Measurements from ENCODE around the gene ZG16.
"Not testable (repeated sequence)": the region's sequence is repeated elsewhere in the genome, so short reads cannot be mapped to it uniquely, and the experiment has no call there.

The ZG16 gene

GRCh38 chr16:29753516-29753915 is 24.5 kb upstream of the ZG16 start:
- FAIRE-seq (no peak), DNase-seq (ENCODE audit: insufficient read length, low spot score) (no peak)
- TF ChIP-seq PAX5 (IDR thresholded peaks at IDR 0.05; ENCODE audit: insufficient read depth, low read length, severe bottlenecking) (no peak), SPI1 (IDR thresholded peaks at IDR 0.05; ENCODE audit: low read depth, low read length) (no peak), POU2F2 (IDR thresholded peaks at IDR 0.05; ENCODE audit: low read depth, low read length) (no peak), TAF1 (IDR thresholded peaks at IDR 0.05; ENCODE audit: low read depth, low read length) (no peak)

- DNase-seq (ENCODE audit: insufficient read length, low spot score) (no peak), FAIRE-seq (no peak)
- TF ChIP-seq SPI1 (IDR thresholded peaks at IDR 0.05; ENCODE audit: low read depth, low read length): no peak
- no peak for TF ChIP-seq POLR2AphosphoS5 (IDR thresholded peaks at IDR 0.05; ENCODE audit: low read depth, low read length)
- TF ChIP-seq PAX5 (IDR thresholded peaks at IDR 0.05; ENCODE audit: insufficient read depth, low read length, severe bottlenecking): no peak
- no peak for TF ChIP-seq POU2F2 (IDR thresholded peaks at IDR 0.05; ENCODE audit: low read depth, low read length)
- no peak for TF ChIP-seq POLR2A (IDR thresholded peaks at IDR 0.05; ENCODE audit: low read depth, low read length)
- TF ChIP-seq TAF1 (IDR thresholded peaks at IDR 0.05; ENCODE audit: low read depth, low read length): no peak
These were observed 21.4 kb upstream of the ZG16 start for GRCh38 chr16:29756654-29757053.

- DNase-seq (ENCODE audit: insufficient read length, low spot score); FAIRE-seq: not testable (repeated sequence)
These were observed 21.0 kb upstream of the ZG16 start for GRCh38 chr16:29757086-29757485.

GRCh38 chr16:29757950-29758466 is 20.0 kb upstream of the ZG16 start:
- no peak for TF ChIP-seq SPI1 (IDR thresholded peaks at IDR 0.05; ENCODE audit: low read depth, low read length)
- no peak for TF ChIP-seq TAF1 (IDR thresholded peaks at IDR 0.05; ENCODE audit: low read depth, low read length)
- TF ChIP-seq POLR2AphosphoS5 (IDR thresholded peaks at IDR 0.05; ENCODE audit: low read depth, low read length): no peak
- no peak for TF ChIP-seq POU2F2 (IDR thresholded peaks at IDR 0.05; ENCODE audit: low read depth, low read length)
- FAIRE-seq: no peak
- no peak for DNase-seq (ENCODE audit: insufficient read length, low spot score)

GRCh38 chr16:29760567-29761279 is 17.3 kb upstream of the ZG16 start:
- no peak for DNase-seq (ENCODE audit: insufficient read length, low spot score)
- no peak for FAIRE-seq
- TF ChIP-seq PAX5 (IDR thresholded peaks at IDR 0.05; ENCODE audit: insufficient read depth, low read length, severe bottlenecking) (no peak), SPI1 (IDR thresholded peaks at IDR 0.05; ENCODE audit: low read depth, low read length) (no peak), POLR2A (IDR thresholded peaks at IDR 0.05; ENCODE audit: low read depth, low read length) (no peak), TAF1 (IDR thresholded peaks at IDR 0.05; ENCODE audit: low read depth, low read length) (no peak), POLR2AphosphoS5 (IDR thresholded peaks at IDR 0.05; ENCODE audit: low read depth, low read length) (no peak), POU2F2 (IDR thresholded peaks at IDR 0.05; ENCODE audit: low read depth, low read length) (no peak)

- not testable (repeated sequence) for FAIRE-seq; DNase-seq (ENCODE audit: insufficient read length, low spot score)
These were observed 16.8 kb upstream of the ZG16 start for GRCh38 chr16:29761280-29761651.

- DNase-seq (ENCODE audit: insufficient read length, low spot score) (no peak), FAIRE-seq (no peak)
- TF ChIP-seq SPI1 (IDR thresholded peaks at IDR 0.05; ENCODE audit: low read depth, low read length) (no peak), TAF1 (IDR thresholded peaks at IDR 0.05; ENCODE audit: low read depth, low read length) (no peak), POLR2AphosphoS5 (IDR thresholded peaks at IDR 0.05; ENCODE audit: low read depth, low read length) (no peak)
These were observed 16.2 kb upstream of the ZG16 start for GRCh38 chr16:29761882-29762281.

GRCh38 chr16:29763326-29763725 is 14.7 kb upstream of the ZG16 start:
- TF ChIP-seq POLR2AphosphoS5 (IDR thresholded peaks at IDR 0.05; ENCODE audit: low read depth, low read length) (no peak), SPI1 (IDR thresholded peaks at IDR 0.05; ENCODE audit: low read depth, low read length) (no peak), TAF1 (IDR thresholded peaks at IDR 0.05; ENCODE audit: low read depth, low read length) (no peak), PAX5 (IDR thresholded peaks at IDR 0.05; ENCODE audit: insufficient read depth, low read length, severe bottlenecking) (no peak), POU2F2 (IDR thresholded peaks at IDR 0.05; ENCODE audit: low read depth, low read length) (no peak), POLR2A (IDR thresholded peaks at IDR 0.05; ENCODE audit: low read depth, low read length) (no peak)
- DNase-seq (ENCODE audit: insufficient read length, low spot score) (no peak), FAIRE-seq (no peak)

GRCh38 chr16:29765167-29766032 is 12.7 kb upstream of the ZG16 start:
- FAIRE-seq: no peak
- TF ChIP-seq POLR2AphosphoS5 (IDR thresholded peaks at IDR 0.05; ENCODE audit: low read depth, low read length) (no peak), SPI1 (IDR thresholded peaks at IDR 0.05; ENCODE audit: low read depth, low read length) (no peak), POU2F2 (IDR thresholded peaks at IDR 0.05; ENCODE audit: low read depth, low read length) (no peak), POLR2A (IDR thresholded peaks at IDR 0.05; ENCODE audit: low read depth, low read length) (no peak), TAF1 (IDR thresholded peaks at IDR 0.05; ENCODE audit: low read depth, low read length) (no peak), PAX5 (IDR thresholded peaks at IDR 0.05; ENCODE audit: insufficient read depth, low read length, severe bottlenecking) (no peak)
- DNase-seq (ENCODE audit: insufficient read length, low spot score): no peak

- FAIRE-seq (no peak), DNase-seq (ENCODE audit: insufficient read length, low spot score) (no peak)
- TF ChIP-seq SPI1 (IDR thresholded peaks at IDR 0.05; ENCODE audit: low read depth, low read length): no peak
- TF ChIP-seq POU2F2 (IDR thresholded peaks at IDR 0.05; ENCODE audit: low read depth, low read length): no peak
- no peak for TF ChIP-seq PAX5 (IDR thresholded peaks at IDR 0.05; ENCODE audit: insufficient read depth, low read length, severe bottlenecking)
- no peak for TF ChIP-seq POLR2A (IDR thresholded peaks at IDR 0.05; ENCODE audit: low read depth, low read length)
- no peak for TF ChIP-seq POLR2AphosphoS5 (IDR thresholded peaks at IDR 0.05; ENCODE audit: low read depth, low read length)
- TF ChIP-seq TAF1 (IDR thresholded peaks at IDR 0.05; ENCODE audit: low read depth, low read length): no peak
These were observed 11.5 kb upstream of the ZG16 start for GRCh38 chr16:29766571-29766970.

Measured in GM12891 (cell line).